Ascending aorta (tissue), 2 donors: ENCODE data around the gene SYNE4. TPM values are rescaled to one million over a fixed set of nuclear protein-coding genes. Genes with fewer than 3 reads are reported as not detected.
A peak's percentile ranks its signal among the peaks of the same experiment; 100 is the strongest.
"Not testable (repeated sequence)": the region's sequence is repeated elsewhere in the genome, so short reads cannot be mapped to it uniquely, and the experiment has no call there.

Experiments used
- DNase-seq, 2 donors: peaks; one replicate each; pipeline ENCODE4 v3.0.0-alpha.2; 2019; ENCODE audit warnings: low spot score in 2 of 2
- H3K27ac ChIP-seq, 2 donors: fragments of 200-600 bp; sonication (generic); one replicate each; pipeline ENCODE4 v1.5.1; 2016 to 2017; ENCODE audit warnings: mild to moderate bottlenecking in 1 of 2
- H3K27me3 ChIP-seq: fragments of 200-600 bp; sonication (generic); one replicate; pipeline ENCODE4 v1.5.1; 2017
- H3K36me3 ChIP-seq, 2 donors: fragments of 200-600 bp; sonication (generic); one replicate each; pipeline ENCODE4 v1.5.1; 2016
- H3K4me1 ChIP-seq, 2 donors: fragments of 200-600 bp; sonication (generic); one replicate each; pipeline ENCODE4 v1.5.1; 2016 to 2017; ENCODE audit warnings: mild to moderate bottlenecking in 1 of 2
- H3K4me3 ChIP-seq, 2 donors: fragments of 200-600 bp; sonication (generic); one replicate each; pipeline ENCODE4 v1.5.1; 2016 to 2017; ENCODE audit warnings: mild to moderate bottlenecking in 1 of 2
- H3K9me3 ChIP-seq, 2 donors: fragments of 200-600 bp; sonication (generic); one replicate each; pipeline ENCODE4 v1.5.1; 2016
- intact Hi-C: fragments of 100-400 bp; cut with DNase I; formaldehyde crosslinking; loops from one replicate; pipeline ENCODE4 v1.15.1; 2023
- total RNA-seq: library from RNA; depleted of rRNA; stranded (reverse); fragments of >200 nt; gene quantifications from one replicate; pipeline ENCODE4 v1.1.0, GENCODE V29; 2016
- TF ChIP-seq, protein P1 (sequence below), 3 experiments: fragments of 200-600 bp in 2 of 3; fragments of 450-650 bp in 1 of 3; sonication (generic) in 2 of 3; IDR thresholded peaks; one replicate each; pipeline ENCODE4 v1.5.1; 2016 to 2019; ENCODE audit warnings: antibody characterized with exemption in 3 of 3, mild to moderate bottlenecking in 1 of 3, moderate library complexity in 1 of 3

The SYNE4 gene
- total RNA-seq, 1 donor from 2014 or later: not detected

DNA sequence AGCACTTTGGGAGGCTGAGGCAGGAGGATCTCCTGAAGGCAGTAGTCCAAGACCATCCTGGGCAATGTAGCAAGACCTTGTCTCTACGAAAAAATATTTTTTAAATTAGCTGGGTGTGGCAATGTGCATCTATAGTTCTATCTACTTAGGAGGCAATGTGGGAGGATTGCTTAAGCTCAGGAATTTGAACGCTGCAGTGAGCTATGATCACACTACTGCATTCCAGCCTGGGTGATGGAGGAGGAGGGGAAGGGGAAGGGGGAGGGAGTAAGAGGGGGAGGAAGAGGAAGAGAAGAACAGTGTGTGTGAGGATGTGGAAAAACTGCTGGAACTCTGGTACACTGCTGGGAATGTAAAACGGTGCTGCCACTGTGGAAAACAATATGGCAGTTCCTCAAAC, 33.2 kb upstream of the SYNE4 start:
- Histone ChIP-seq H3K27ac (no peak overlapping the region), H3K36me3 (peaks cover 3 to 5% of the 10 kb centered on the region in 2 donors), H3K4me1 (no peaks in the 10 kb centered on the region), H3K4me3 (no peak overlapping the region), H3K9me3 (no peaks in the 10 kb centered on the region), H3K27me3 (no peaks in the 10 kb centered on the region)
- no peak for DNase-seq
- intact Hi-C loops: no loop called here
- TF ChIP-seq, protein P1, sequence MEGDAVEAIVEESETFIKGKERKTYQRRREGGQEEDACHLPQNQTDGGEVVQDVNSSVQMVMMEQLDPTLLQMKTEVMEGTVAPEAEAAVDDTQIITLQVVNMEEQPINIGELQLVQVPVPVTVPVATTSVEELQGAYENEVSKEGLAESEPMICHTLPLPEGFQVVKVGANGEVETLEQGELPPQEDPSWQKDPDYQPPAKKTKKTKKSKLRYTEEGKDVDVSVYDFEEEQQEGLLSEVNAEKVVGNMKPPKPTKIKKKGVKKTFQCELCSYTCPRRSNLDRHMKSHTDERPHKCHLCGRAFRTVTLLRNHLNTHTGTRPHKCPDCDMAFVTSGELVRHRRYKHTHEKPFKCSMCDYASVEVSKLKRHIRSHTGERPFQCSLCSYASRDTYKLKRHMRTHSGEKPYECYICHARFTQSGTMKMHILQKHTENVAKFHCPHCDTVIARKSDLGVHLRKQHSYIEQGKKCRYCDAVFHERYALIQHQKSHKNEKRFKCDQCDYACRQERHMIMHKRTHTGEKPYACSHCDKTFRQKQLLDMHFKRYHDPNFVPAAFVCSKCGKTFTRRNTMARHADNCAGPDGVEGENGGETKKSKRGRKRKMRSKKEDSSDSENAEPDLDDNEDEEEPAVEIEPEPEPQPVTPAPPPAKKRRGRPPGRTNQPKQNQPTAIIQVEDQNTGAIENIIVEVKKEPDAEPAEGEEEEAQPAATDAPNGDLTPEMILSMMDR (IDR thresholded peaks at IDR 0.05): no peak

DNA sequence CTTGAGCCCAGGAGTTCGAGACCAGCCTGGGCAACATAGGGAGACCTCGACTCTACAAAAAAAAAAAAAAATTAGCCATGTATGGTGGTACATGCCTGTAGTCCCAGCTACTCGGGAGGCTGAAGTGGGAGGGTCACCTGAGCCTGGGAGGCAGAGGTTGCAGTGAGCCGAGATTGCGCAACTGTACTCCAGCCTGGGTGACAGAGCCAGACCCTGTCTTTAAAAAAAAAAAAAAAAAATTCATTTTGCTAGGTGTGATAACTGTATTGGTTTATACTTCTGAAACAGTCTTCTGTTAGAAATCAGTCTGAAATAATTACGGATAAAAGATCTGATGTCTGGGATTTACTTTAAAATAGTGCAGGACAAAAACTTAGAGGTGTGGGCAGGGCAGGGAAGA, 32.5 kb upstream of the SYNE4 start:
- H3K27me3 ChIP-seq, DNase-seq, intact Hi-C loops, H3K4me3 ChIP-seq, H3K4me1 ChIP-seq, H3K9me3 ChIP-seq, H3K36me3 ChIP-seq, H3K27ac ChIP-seq: not testable (repeated sequence)

DNA sequence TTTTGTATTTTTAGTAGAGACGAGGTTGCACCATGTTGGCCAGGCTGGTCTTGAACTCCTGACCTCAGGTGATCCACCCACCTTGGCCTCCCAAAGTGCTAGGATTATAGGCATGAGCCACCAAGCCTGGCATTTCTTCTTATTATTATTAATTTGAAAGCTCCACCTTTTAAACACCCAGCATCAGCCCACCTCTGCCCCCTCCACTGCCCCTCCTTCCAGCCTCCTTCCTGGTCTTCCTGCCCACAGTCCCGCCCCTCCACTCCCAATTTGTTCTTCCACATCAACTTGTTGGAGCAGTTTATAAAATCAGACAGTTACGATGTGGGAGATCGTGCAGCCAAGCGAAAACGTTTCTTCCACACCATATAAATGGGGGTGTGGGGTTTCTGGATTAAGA, 31.9 kb upstream of the SYNE4 start:
- no peak overlapping the region for H3K4me3 ChIP-seq
- H3K27ac ChIP-seq: no peak overlapping the region
- no peaks in the 10 kb centered on the region for H3K4me1 ChIP-seq
- H3K27me3 ChIP-seq: no peaks in the 10 kb centered on the region
- H3K36me3 ChIP-seq: peaks cover 3 to 5% of the 10 kb centered on the region in 2 donors
- DNase-seq: no peak
- TF ChIP-seq, protein P1 (IDR thresholded peaks at IDR 0.05): no peak
- intact Hi-C loops: no loop called here
- H3K9me3 ChIP-seq: no peaks in the 10 kb centered on the region

DNA sequence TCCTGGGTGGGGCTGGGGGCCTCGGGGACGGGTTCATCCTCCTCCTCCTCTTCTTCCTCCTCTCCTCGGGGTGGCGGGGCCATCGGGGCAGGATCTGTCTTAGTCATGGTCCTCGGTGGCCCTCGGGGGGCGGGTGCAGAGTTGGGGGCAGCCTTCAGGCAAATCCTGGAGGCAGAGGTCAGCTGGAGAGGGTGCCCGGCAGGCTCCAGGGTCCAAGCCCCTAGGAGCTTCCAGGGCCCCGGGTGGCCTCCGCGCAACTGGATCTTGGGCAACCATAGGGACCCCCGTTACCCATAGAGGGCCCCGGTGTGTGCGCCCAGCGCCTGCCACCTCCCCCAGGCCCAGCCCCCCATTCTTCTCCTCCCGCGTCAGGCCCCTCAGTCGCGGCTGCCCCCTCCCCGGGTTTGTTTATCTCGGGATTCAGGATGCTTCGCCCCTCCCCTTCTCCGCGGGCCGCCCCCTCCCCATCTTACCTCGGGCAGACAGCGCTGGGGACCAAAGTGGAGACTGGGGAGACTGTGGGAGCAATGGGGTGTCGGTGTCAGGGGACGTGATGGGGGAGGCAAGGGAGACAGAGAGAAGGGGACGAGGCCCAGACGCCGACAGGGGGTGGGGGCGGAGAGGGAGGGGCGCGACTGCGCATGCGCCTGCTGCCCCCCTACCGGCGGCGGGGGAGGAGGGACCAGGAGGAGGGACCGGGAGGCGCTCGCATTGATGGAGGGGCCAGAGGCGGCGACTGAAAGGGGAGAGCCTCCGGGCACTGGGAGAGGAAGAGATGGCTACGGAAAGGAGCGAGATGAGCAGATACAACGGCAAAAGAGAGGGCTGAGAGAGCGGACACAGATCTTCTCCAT, 23.9 kb upstream of the SYNE4 start, which contains the start of gene CLIP3:
Gene CLIP3, minus strand, starts transcription at position 623 of the 854 bp plus-strand sequence. Its CDS starts 516 bp downstream, at position 107.
- TF ChIP-seq, protein P1 (IDR thresholded peaks at IDR 0.05): no peak
- peak within 1 kb of the TSS; percentile 75 to 85 for H3K27ac ChIP-seq
- no peaks in the 10 kb centered on the region for H3K9me3 ChIP-seq
- DNase-seq: peak; percentile 12 to 81
- peaks cover 0 to 4% of the 10 kb centered on the region in 2 donors for H3K4me1 ChIP-seq
- intact Hi-C loops: loop anchor here (1.0 to 5.0 kb wide), 3 partner anchors 18 to 35 kb away; partner anchors contain the start of genes ALKBH6, SDHAF1, THAP8 and WDR62
- no peaks in the 10 kb centered on the region for H3K27me3 ChIP-seq
- peak within 1 kb of the TSS; percentile 67 to 95 for H3K4me3 ChIP-seq
- peaks cover 0 to 8% of the 10 kb centered on the region in 2 donors for H3K36me3 ChIP-seq

DNA sequence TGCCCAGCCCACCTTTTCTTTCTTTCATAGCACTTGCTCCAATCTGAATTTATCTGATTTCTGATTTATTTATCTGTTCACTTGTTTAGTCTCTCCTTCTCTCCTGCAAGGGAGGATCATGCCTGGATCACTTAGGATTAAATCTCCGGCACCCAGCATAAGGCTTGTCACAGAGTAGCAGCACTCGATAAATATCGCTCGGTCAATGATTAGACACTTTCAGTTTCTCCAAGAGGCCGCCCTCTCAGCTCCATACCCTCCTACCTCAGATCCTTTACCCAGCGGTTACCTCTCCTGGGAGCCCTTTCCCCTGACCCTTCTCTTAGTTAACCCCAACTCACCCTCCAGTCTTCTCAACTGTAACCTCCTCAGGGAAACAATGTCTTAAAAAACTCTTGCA, 22.7 kb upstream of the SYNE4 start:
- intact Hi-C loops: loop anchor here (5.0 kb wide), 1 partner anchor 34 kb away; the partner anchor contains the start of gene SDHAF1
- Histone ChIP-seq H3K27me3 (no peaks in the 10 kb centered on the region), H3K4me3 (peak overlapping the region in 1 of 2 donors; percentile 95), H3K36me3 (peaks cover 11 to 20% of the 10 kb centered on the region in 2 donors), H3K27ac (peak overlapping the region in 1 of 2 donors; percentile 85), H3K4me1 (peaks cover 0 to 4% of the 10 kb centered on the region in 2 donors), H3K9me3 (no peaks in the 10 kb centered on the region)
- TF ChIP-seq, protein P1 (IDR thresholded peaks at IDR 0.05): no peak
- DNase-seq: no peak
